ENCODE results near the gene SOCS4. TPM values are rescaled to one million over a fixed set of nuclear protein-coding genes. Genes with fewer than 3 reads are reported as not detected.
"Not testable (repeated sequence)": the region's sequence is repeated elsewhere in the genome, so short reads cannot be mapped to it uniquely, and the experiment has no call there.

Gene SOCS4
- total RNA-seq, 2 experiments from 2014 or later, result 19.5 to 20.7 TPM

- H3K27me3 ChIP-seq (ENCODE audit: control insufficient read depth in 1 of 2, insufficient read depth in 2 of 2, low read length in 2 of 2), result no peaks in the 10 kb centered on the region
- H3K4me1 ChIP-seq (ENCODE audit: insufficient read depth, low read length), result peaks cover 11% of the 10 kb centered on the region
- ATAC-seq (ENCODE audit: poor library complexity), result peak; percentile 15
- intact Hi-C loops (cut with DNase I, micrococcal nuclease), result no loop called here
- no peak overlapping the region for H3K27ac ChIP-seq (ENCODE audit: low read depth in 1 of 2, low read length in 2 of 2)
- peaks cover 40% of the 10 kb centered on the region for H3K4me1 Mint-ChIP-seq (ENCODE audit: low read depth)
- no peak for TF ChIP-seq CTCF (IDR thresholded peaks at IDR 0.05)
- H3K9me3 Mint-ChIP-seq, result no peaks in the 10 kb centered on the region
- no peak overlapping the region for H3K27ac Mint-ChIP-seq
- H3K36me3 Mint-ChIP-seq (ENCODE audit: low read depth), result peaks cover 91% of the 10 kb centered on the region
- no peak overlapping the region for H3K4me3 Mint-ChIP-seq
- CTCF ChIA-PET, result interaction anchor here (1.1 kb wide), 1 partner anchor 11 kb away, joined by 3 read pairs; the partner anchor contains the start of gene MAPK1IP1L
- no peak for DNase-seq
- H3K27me3 Mint-ChIP-seq, result no peaks in the 10 kb centered on the region
- peaks cover 71% of the 10 kb centered on the region for H3K36me3 ChIP-seq (ENCODE audit: insufficient read depth, low read length)
- POLR2A ChIA-PET, result no interaction called here
- H3K4me3 ChIP-seq (ENCODE audit: low read length), result no peak overlapping the region
- H3K9me3 ChIP-seq (ENCODE audit: control insufficient read depth in 1 of 2, insufficient read depth in 1 of 2, low read length in 2 of 2), result no peaks in the 10 kb centered on the region
Observed at GRCh38 chr14:55062517-55063351, 35.7 kb downstream of the SOCS4 start.

GRCh38 chr14:55064896-55065295, 37.9 kb downstream of the SOCS4 start:
- peaks cover 56% of the 10 kb centered on the region for H3K36me3 ChIP-seq (ENCODE audit: insufficient read depth, low read length)

GRCh38 chr14:55065411-55065810, 38.4 kb downstream of the SOCS4 start:
- ATAC-seq (ENCODE audit: poor library complexity), result no peak
- Histone ChIP-seq H3K9me3 (ENCODE audit: control insufficient read depth in 1 of 2, insufficient read depth in 1 of 2, low read length in 2 of 2) (no peaks in the 10 kb centered on the region), H3K36me3 (ENCODE audit: insufficient read depth, low read length) (peaks cover 55% of the 10 kb centered on the region), H3K4me1 (ENCODE audit: insufficient read depth, low read length) (peaks cover 8% of the 10 kb centered on the region), H3K27ac (ENCODE audit: low read depth in 1 of 2, low read length in 2 of 2) (no peak overlapping the region), H3K4me3 (ENCODE audit: low read length) (no peak overlapping the region), H3K27me3 (ENCODE audit: control insufficient read depth in 1 of 2, insufficient read depth in 2 of 2, low read length in 2 of 2) (no peaks in the 10 kb centered on the region)
- no peak for TF ChIP-seq CTCF (IDR thresholded peaks at IDR 0.05)
- H3K27ac Mint-ChIP-seq, result no peak overlapping the region
- no peaks in the 10 kb centered on the region for H3K27me3 Mint-ChIP-seq
- no peak for DNase-seq
- H3K4me3 Mint-ChIP-seq, result no peak overlapping the region
- intact Hi-C loops (cut with DNase I, micrococcal nuclease), result no loop called here
- H3K36me3 Mint-ChIP-seq (ENCODE audit: low read depth), result peaks cover 71% of the 10 kb centered on the region
- ChIA-PET POLR2A (interaction anchor here (0.8 to 1.0 kb wide), 2 partner anchors 11 to 13 kb away, joined by 3 to 10 read pairs; partner anchors contain the start of gene MAPK1IP1L), CTCF (interaction anchor here (1.3 to 2.2 kb wide), 2 partner anchors 10 to 14 kb away, joined by 5 to 6 read pairs; partner anchors contain the start of gene MAPK1IP1L)
- peaks cover 23% of the 10 kb centered on the region for H3K4me1 Mint-ChIP-seq (ENCODE audit: low read depth)
- no peaks in the 10 kb centered on the region for H3K9me3 Mint-ChIP-seq

More at GRCh38 chr14:55064896-55065295, 37.9 kb downstream of the SOCS4 start:
- H3K27me3 Mint-ChIP-seq; H3K27ac Mint-ChIP-seq; H3K4me1 ChIP-seq (ENCODE audit: insufficient read depth, low read length); ATAC-seq (ENCODE audit: poor library complexity); H3K4me3 ChIP-seq (ENCODE audit: low read length); H3K4me3 Mint-ChIP-seq; POLR2A ChIA-PET; H3K9me3 ChIP-seq (ENCODE audit: control insufficient read depth in 1 of 2, insufficient read depth in 1 of 2, low read length in 2 of 2); H3K9me3 Mint-ChIP-seq; intact Hi-C loops (cut with DNase I, micrococcal nuclease); DNase-seq; H3K27ac ChIP-seq (ENCODE audit: low read depth in 1 of 2, low read length in 2 of 2); H3K27me3 ChIP-seq (ENCODE audit: control insufficient read depth in 1 of 2, insufficient read depth in 2 of 2, low read length in 2 of 2): not testable (repeated sequence)
- Mint-ChIP-seq H3K36me3 (ENCODE audit: low read depth) (peaks cover 73% of the 10 kb centered on the region), H3K4me1 (ENCODE audit: low read depth) (peaks cover 24% of the 10 kb centered on the region)
- CTCF ChIA-PET, result interaction anchor here (0.7 to 2.2 kb wide), 2 partner anchors 9 to 96 kb away, joined by 3 to 5 read pairs; no protein-coding TSS in a partner anchor
